Glomerular endothelial cell (primary cell): Measurements from ENCODE around the gene PRRX2. TPM values are rescaled to one million over a fixed set of nuclear protein-coding genes. Genes with fewer than 3 reads are reported as not detected.
"Not testable (repeated sequence)": the region's sequence is repeated elsewhere in the genome, so short reads cannot be mapped to it uniquely, and the experiment has no call there.

Experiments used
- DNase-seq: peaks from one replicate; pipeline ENCODE4 v3.0.0-alpha.2; 2011; ENCODE audit warnings: low read depth, low spot score; ENCODE audit errors: extremely low read depth
- total RNA-seq: library from RNA; depleted of rRNA; stranded (reverse); fragments of >200 nt; gene quantifications from 2 replicates; pipeline ENCODE4 v1.2.3, GENCODE V29; 2015

The PRRX2 gene
- total RNA-seq, 1 donor from 2014 or later = not detected

- DNase-seq = no peak
Measured at GRCh38 chr9:129751841-129752801, 86.7 kb downstream of the PRRX2 start.

GRCh38 chr9:129752900-129753729, 87.7 kb downstream of the PRRX2 start, which contains the start of gene PTGES:
PTGES (minus strand) TSS chr9:129753042; CDS start chr9:129753012, 30 bp downstream.
- DNase-seq = no peak

- DNase-seq = no peak
Measured at GRCh38 chr9:129755151-129755550, 89.7 kb downstream of the PRRX2 start.

- DNase-seq = no peak
Measured at GRCh38 chr9:129756191-129756590, 90.7 kb downstream of the PRRX2 start.

GRCh38 chr9:129757045-129757444, 91.6 kb downstream of the PRRX2 start:
- no peak for DNase-seq

GRCh38 chr9:129759319-129759718, 93.9 kb downstream of the PRRX2 start:
- no peak for DNase-seq

GRCh38 chr9:129759804-129760502, 94.5 kb downstream of the PRRX2 start:
- no peak for DNase-seq

GRCh38 chr9:129760784-129761183, 95.3 kb downstream of the PRRX2 start:
- DNase-seq = not testable (repeated sequence)

- DNase-seq = no peak
Measured at GRCh38 chr9:129761293-129761900, 96.0 kb downstream of the PRRX2 start.

- DNase-seq = no peak
Measured at GRCh38 chr9:129761901-129762369, 96.5 kb downstream of the PRRX2 start.

GRCh38 chr9:129762370-129762984, 97.0 kb downstream of the PRRX2 start:
- DNase-seq = not testable (repeated sequence)

GRCh38 chr9:129762985-129763926, 97.8 kb downstream of the PRRX2 start:
- no peak for DNase-seq

GRCh38 chr9:129765764-129766317, 100.4 kb downstream of the PRRX2 start:
- no peak for DNase-seq

- DNase-seq = no peak
Measured at GRCh38 chr9:129768486-129768885, 103.0 kb downstream of the PRRX2 start.

GRCh38 chr9:129769669-129770068, 104.2 kb downstream of the PRRX2 start:
- no peak for DNase-seq

GRCh38 chr9:129770741-129771140, 105.3 kb downstream of the PRRX2 start:
- no peak for DNase-seq
